HG02852 (cell line): Measurements from ENCODE around the gene CTDSP2.
"Not testable (repeated sequence)": the region's sequence is repeated elsewhere in the genome, so short reads cannot be mapped to it uniquely, and the experiment has no call there.

Experiments used
- ATAC-seq: cut with Tn5 transposase; IDR thresholded peaks from one replicate; pipeline ENCODE4 v1.9.1; 2021; ENCODE audit warnings: mild to moderate bottlenecking, moderate library complexity; ENCODE audit not compliant: unreplicated experiment

CTDSP2 gene

GRCh38 chr12:57836442-57837375 is 9.8 kb downstream of the CTDSP2 start:
- ATAC-seq = peak; percentile 40

GRCh38 chr12:57835366-57836288 is 10.9 kb downstream of the CTDSP2 start:
- no peak for ATAC-seq

- ATAC-seq = no peak
Observed at GRCh38 chr12:57834086-57834876, 12.2 kb downstream of the CTDSP2 start.

GRCh38 chr12:57833672-57834071 is 12.9 kb downstream of the CTDSP2 start:
- no peak for ATAC-seq

GRCh38 chr12:57832966-57833365 is 13.6 kb downstream of the CTDSP2 start:
- no peak for ATAC-seq

GRCh38 chr12:57830393-57830792 is 16.1 kb downstream of the CTDSP2 start:
- no peak for ATAC-seq

GRCh38 chr12:57829025-57829777 is 17.3 kb downstream of the CTDSP2 start:
- no peak for ATAC-seq

- ATAC-seq = no peak
Observed at GRCh38 chr12:57826966-57827365, 19.6 kb downstream of the CTDSP2 start.

GRCh38 chr12:57826400-57826799 is 20.1 kb downstream of the CTDSP2 start:
- no peak for ATAC-seq

- ATAC-seq = no peak
Observed at GRCh38 chr12:57825451-57825850, 21.1 kb downstream of the CTDSP2 start.

GRCh38 chr12:57823908-57824640 is 22.5 kb downstream of the CTDSP2 start:
- ATAC-seq = no peak

- ATAC-seq = no peak
Observed at GRCh38 chr12:57823131-57823907, 23.2 kb downstream of the CTDSP2 start.

GRCh38 chr12:57822392-57823130 is 24.0 kb downstream of the CTDSP2 start:
- no peak for ATAC-seq

- ATAC-seq = no peak
Observed at GRCh38 chr12:57821474-57822214, 24.9 kb downstream of the CTDSP2 start.

GRCh38 chr12:57821015-57821414 is 25.5 kb downstream of the CTDSP2 start:
- not testable (repeated sequence) for ATAC-seq

- not testable (repeated sequence) for ATAC-seq
Observed at GRCh38 chr12:57820119-57820518, 26.4 kb downstream of the CTDSP2 start.

GRCh38 chr12:57817990-57818331 is 28.6 kb downstream of the CTDSP2 start:
- ATAC-seq = not testable (repeated sequence)
